GM19455 (cell line): ENCODE measurements around the gene MOB3A.

ENCODE experiments used
- ATAC-seq: cut with Tn5 transposase; IDR thresholded peaks from one replicate; pipeline ENCODE4 v1.9.1; 2021; ENCODE audit not compliant: unreplicated experiment

The MOB3A gene

DNA sequence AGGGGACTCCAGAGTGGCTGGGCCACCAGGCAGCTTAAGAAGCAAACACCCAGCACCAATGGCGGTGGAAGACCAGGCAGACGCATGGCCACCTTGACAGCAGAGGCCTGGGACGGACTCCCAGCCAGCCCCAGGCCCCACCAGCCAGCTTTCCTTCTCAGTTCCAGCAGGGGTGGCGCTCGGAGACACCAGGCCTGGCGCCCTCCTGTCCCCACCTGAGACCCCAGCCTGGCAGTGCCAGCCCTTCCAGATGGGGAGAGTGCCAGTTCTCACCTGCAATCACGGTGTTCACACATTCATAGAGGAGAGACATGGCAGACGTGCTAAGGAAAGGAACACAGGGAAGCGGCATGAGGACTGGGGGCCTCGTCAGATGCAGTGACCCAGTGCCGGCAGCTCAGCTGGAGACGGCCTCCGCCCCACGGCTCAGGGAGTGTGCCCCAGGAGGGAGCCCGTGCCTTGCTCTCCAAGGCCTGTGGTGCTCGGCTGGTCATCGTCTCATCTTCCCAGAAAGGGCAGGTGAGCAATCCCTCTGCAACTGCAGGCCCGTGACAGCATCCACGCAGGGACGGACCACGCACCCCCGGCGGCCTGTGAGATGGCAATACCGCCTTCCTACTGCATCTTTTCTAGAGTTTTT is 30.9 kb upstream of the MOB3A start:
- no peak for ATAC-seq

DNA sequence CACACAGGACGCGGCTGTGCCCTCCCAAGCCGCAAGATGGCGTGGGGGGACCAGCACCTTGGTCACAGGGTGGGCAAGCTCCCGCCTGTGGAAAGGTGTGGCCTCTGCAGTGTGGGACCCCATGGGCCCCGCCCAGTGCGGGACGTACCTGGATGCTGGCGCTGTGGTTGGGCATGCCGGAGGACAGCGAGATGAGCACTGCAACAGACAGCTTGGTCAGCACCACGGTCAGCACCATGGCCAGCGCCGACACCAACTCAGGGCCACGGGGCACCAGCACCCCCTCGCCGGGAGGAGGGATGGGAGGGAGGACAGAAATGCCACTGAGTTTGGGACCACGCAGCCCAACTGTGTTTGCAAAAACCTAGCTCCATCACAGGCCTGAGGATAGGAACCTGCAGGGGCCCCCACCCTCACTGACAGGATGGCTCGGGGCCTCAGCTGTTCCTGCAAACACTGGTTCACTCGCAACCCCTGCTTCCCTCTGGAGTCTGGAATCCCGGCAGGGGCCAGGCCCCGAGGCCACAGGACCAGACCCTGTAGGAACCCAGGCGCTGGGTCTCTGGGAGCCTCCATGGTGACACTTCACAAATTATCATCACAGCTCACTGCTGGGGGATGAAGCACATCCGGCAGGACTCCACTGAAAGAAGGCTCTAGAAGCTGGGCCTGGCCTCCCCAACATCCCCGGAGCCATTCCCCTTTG is 27.7 kb upstream of the MOB3A start:
- no peak for ATAC-seq

GRCh38 chr19:2122982-2123381 is 26.9 kb upstream of the MOB3A start:
- ATAC-seq, result no peak

- no peak for ATAC-seq
Observed at GRCh38 chr19:2122251-2122650, 26.1 kb upstream of the MOB3A start.

DNA sequence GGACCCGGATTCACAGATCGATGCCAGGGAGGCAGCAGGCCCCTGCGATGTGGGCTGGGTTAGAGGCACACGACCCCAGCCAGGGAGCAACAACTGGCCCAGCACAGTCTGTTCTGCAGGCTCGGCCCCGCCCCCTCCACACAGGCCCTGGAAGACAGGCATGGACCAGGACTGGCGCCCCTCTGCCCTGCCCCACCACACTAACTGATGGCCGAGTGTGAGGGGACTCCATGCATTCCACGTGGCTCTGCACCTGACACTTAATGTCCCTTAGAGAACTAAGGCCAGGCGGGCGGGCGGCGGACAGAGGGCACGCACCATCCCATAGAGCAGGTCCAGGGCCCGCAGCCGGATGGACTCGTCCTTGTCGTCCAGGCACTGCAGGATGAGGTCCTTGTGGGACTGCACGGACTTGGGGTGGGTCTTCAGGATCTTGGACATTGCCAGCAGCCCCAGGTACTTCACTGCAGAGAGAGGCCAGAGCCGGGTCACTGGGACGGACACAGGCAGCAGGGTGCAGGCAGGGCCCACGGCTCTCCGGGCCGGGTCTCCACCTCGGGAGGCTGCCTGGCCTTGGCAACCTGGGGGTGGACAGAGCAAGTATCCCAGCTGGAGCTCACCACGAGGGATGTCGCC is 25.4 kb upstream of the MOB3A start:
- ATAC-seq, result no peak

- no peak for ATAC-seq
Observed at GRCh38 chr19:2120821-2121220, 24.7 kb upstream of the MOB3A start.

GRCh38 chr19:2119921-2120785 is 24.0 kb upstream of the MOB3A start:
- ATAC-seq, result no peak

- ATAC-seq, result no peak
Observed at GRCh38 chr19:2118438-2118837, 22.3 kb upstream of the MOB3A start.

DNA sequence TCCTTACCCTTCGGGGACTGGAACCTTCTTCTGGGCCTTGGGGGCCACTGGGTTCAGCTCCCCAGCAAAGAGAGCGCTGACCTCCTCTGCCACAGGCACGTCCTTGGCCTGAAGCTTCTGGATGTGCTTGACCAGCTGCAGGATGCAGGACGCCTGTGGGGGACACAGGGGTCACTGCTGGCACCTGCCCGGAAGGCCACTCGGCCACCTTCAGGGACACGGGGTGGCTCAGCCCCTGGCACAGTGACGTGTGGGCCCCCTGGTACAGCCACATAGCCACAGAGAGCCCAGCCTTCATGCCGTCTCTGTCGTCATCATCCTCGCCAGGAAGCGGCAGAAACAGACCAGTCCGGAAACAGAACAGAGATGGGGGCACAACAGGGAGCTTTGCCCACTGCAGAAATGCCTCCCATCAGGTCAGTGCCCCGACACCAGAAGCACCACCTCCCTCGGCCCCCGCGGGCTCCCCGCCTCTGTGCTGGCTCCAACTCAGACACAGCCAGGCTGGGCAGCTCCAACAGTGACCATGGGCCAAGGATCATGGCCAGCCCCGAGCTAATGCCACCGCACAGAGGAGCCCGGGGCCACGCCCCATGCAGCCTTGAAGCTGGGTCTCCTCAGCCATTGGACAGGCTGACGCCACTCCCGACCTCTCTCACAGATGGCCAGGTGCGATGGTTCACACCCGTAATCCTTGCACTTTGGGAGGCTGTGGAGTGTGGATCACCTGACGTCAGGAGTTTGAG is 21.3 kb upstream of the MOB3A start:
- no peak for ATAC-seq

- ATAC-seq, result no peak
Observed at GRCh38 chr19:2116507-2116906, 20.4 kb upstream of the MOB3A start.

DNA sequence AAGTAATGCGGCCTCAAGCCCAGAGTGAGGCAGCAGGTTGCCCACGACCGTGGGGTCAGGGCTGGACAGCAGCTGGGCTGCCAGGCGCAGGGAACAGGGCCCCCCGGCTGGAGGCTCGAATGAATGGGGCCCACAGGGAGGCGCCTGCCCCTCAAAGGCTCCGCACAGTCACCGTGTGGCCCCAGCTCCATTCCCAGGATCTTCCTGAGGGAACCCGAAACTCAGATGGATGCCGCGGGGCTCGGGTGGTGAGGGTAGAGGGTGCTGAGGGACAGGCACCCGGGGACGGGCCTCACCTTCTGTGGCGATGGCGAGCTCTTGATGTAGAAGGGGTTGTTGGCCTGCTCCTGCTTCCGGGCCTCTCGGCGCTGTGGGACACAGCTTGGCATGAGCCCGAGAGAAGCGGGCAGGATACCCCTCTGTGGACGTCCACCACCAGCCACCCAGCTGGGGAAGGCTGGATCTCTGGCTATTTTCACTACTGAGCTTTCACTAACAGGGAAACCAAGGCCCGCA is 19.8 kb upstream of the MOB3A start:
- ATAC-seq, result no peak

DNA sequence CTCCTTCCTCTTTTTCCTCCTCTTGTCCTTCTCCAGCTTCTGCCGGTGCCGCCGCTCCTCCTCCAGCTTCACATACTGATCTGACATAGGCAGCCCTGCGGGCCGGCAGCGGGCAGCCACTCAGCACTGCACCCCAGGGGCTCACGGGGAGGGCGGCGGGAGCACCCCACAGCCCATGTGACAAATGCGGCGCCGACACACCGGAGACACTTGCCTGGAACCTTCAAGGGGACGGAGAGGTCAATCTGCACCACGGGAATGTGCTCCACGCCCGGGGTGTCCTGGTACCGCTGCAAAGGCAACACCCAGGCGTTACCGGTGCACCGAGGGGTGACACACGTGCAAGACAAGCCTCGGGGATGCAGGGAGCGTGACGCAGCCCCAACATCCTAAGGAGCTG is 19.2 kb upstream of the MOB3A start:
- no peak for ATAC-seq

GRCh38 chr19:2114821-2115220 is 18.7 kb upstream of the MOB3A start:
- no peak for ATAC-seq

DNA sequence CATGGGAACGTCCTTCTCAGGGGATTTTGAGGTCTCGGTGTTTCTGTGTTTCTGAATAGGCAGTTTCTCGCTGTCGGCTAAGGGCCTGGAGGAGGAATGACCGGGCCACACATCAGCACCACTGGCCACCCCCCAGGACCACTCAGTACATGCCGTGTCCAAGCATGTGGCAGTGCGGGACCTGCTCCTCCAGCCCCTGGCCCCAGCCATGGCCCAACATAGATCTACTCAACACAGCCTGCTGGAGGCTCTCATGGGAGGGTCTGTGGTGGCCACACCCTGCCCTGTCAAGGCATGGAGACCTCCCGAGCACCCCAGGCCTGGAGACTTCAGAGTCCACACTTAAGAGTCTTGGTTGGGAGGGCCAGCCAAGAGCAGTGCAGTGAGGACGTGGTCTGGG is 18.1 kb upstream of the MOB3A start:
- no peak for ATAC-seq

DNA sequence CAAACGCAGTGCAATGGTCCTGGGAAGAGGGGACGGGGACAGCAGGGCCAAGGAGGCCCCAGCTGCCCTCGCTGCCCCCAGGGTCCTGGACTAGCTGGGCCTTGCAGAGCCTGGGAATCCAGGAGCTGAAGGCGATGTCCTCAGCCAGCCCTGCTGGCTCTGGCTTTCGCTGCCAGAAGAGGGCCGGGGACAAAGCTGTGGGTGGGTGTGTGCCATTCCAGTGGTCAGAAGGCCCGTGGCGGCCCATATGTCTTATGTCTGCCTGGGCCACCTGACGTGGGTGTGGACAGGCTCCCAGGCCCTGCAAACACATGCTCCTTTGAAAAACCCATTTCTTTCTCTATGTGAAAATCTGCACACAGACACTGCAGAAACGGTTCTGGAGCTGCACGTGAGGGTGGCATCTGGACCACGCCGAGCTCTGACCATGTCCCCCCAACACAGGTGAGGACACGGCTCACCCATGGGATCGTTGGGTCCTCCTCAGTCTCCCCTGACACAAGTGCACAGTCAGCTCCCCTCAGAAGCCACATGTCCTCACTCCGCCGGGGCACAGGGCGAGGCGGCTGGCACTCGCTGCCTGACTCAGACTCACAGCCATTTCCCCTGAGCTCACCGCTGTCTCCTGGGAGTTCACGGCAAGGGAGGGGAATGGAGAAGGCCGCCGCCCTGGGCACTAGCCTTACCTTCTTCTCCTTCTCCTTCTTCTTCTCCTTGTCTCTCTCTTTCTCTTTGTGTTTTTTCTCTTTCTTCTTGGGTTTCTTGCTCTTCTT is 17.5 kb upstream of the MOB3A start:
- no peak for ATAC-seq

DNA sequence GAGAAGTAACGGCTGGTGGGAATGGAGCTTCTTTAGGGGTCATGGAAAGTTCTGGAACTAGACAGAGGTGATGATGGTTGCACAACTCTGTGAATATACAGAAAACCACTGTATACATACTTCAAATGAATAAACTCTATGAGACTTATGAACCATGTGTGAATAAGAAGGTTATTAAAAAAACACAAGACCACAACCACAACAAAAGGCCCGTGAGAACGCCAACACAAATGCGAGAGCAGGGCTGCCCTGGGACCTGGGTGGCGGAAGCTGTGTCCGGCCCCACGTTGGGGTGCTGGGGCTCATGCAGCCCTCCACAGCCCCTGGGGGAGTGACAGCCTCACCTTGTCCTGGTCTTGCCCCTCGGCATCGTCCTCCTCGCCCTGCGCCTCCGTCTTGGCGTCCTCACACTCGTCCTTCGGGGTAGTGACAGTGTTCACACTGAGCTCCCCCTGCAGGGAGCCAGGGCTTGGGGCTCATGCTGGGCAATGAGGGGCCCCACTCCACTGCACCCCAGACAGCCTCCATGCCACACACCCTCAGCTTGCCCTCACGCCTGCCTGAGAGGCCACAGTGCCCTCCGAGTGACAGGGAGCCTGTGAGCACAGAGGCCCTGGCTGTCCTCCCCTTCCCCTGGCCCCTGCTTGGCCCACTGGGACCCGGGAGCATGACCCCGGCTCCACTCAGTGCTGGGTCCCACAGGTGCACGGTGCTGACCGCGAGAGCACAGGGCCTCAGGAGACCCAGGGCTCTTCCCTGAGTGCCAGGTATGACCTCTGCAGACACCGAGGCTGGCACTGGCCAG is 16.6 kb upstream of the MOB3A start:
- ATAC-seq, result no peak

- no peak for ATAC-seq
Observed at GRCh38 chr19:2111886-2112285, 15.8 kb upstream of the MOB3A start.

DNA sequence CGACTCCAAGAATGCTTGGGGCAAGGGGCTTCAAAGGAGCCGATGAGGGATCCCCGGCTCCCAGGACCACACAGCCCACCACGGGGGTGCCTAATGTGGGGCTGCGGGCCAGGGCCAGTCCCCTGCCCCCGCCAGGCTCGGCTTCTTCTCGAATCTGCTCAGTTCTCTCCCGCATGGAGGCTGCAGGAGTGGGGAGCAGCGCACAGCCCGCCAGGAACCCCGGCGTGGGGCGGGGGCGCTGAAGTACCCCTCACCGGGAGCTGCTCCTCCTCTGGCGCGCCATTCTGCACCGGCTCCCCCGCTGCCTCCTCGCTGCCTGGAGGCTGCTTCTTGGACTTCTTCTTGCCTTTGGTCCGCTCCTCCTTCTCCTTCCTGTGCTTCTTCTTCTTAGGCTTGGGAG is 15.3 kb upstream of the MOB3A start:
- ATAC-seq, result no peak

DNA sequence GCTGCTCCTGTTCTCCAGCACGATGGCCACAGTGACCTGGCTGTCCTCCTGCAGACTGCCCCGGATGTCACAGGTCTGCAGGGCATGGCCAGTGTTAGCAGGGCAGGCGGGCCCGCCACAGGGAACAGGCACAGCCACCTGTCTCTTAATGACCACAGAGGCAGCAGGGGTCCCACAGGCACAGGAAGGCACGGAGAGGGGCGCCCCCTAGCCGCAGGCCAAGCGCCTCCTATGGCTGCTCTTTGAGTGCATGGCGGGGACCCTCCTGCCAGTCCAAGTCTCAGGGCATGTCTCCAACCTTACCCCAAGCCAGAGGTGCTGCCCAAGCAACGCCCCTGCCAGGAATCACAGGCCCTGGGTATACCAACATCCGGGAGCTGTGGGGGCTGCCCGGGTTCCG is 14.7 kb upstream of the MOB3A start:
- no peak for ATAC-seq
